ENCODE data around the gene WNK4.

The WNK4 gene

DNA sequence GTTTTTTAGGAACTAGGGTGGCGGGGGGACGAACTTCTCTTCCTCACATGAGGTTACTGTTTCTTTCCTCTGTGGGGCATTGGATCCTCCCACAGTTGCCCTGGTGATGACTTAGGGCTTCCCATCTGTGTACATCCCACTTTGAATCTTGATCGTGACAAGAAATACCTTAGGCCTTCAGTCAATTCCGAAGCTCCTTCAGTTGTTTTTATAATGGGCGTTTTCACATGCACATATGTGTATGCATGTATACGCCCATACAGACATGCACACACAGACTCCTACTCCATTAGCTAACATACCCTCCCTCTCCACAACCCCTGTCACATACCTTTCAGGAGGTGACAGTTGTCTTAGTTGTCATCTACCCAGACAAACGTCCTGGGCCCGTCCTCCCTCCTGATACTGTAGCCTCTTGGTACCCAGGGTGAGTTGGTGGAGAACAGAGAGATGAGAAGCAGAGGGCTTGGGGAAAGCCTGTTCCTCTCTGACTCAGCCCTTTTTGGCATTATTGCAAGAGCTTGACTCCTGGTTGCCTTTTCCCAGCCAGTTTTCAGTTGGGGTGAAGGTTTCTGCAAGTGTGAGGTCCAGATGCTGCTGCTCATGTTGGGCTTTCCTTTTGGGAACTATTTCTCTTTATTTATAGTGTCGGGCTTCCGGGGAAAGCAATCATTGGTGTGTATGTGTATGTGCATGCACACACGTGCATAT, 61.7 kb downstream of the WNK4 start:
- DNase-seq, result no peak

DNA sequence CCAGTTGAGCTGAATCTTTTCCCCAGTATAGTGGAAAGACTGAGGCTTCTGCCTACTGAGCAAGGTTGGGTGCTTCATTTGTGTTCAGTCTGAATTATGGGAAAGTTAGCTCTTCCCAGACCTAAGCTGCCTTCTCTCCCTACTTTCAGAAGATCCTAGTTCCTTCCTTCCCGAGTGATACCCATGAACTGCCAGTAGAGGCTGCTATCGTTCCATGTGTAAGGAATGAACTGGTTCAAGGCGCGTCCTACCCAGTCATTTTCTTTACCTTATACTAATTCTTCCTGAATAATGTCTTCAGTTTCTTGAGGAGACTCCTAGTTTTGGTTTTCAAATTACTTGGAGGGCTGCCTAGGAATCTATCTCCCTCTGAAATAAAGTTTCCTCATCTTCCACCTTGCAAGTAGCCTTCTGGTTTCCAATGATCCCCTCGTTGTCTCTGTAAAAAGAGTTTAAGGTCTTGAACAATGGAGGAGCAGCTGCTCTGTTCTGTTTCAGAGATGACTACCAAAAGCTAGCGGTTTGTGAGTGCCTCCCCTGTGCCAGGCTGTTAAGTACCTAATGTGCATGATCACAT, 63.0 kb downstream of the WNK4 start:
- peak; percentile 12 for DNase-seq

GRCh38 chr17:42844271-42844670, 63.9 kb downstream of the WNK4 start, which contains the start of gene AOC2:
Gene AOC2, plus strand, starts transcription at chr17:42844580. Its CDS starts 47 bp downstream, at chr17:42844627.
- DNase-seq, result no peak

GRCh38 chr17:42844761-42845555, 64.5 kb downstream of the WNK4 start:
- DNase-seq, result no peak

GRCh38 chr17:42845556-42845917, 65.1 kb downstream of the WNK4 start:
- DNase-seq, result no peak

- DNase-seq, result no peak
These were observed 65.6 kb downstream of the WNK4 start for GRCh38 chr17:42845918-42846593.

Measured in NCI-H1436 treated with DMSO at 0.1 percent for 48 hours (cell line).